Stimulated activated CD4-positive, alpha-beta T cell treated with anti-CD3 and anti-CD28 coated beads, Interleukin-15, amount 100 ng/mL, for 1 hour (primary cell): ENCODE measurements around the gene L3MBTL1.
"Not testable (repeated sequence)": the region's sequence is repeated elsewhere in the genome, so short reads cannot be mapped to it uniquely, and the experiment has no call there.

ENCODE experiments used
- DNase-seq, 2 donors: peaks; one replicate each; pipeline ENCODE4 v3.0.0-alpha.2; 2020; ENCODE audit warnings: low read depth in 1 of 2, low spot score in 1 of 2

L3MBTL1 gene

GRCh38 chr20:43502021-43502420 lies 5.5 kb upstream of the L3MBTL1 start:
- DNase-seq = not testable (repeated sequence)

- DNase-seq = no peak
Measured at GRCh38 chr20:43506238-43506637, 1.3 kb upstream of the L3MBTL1 start.

- no peak for DNase-seq
Measured at GRCh38 chr20:43508106-43508505, 609 bp downstream of the L3MBTL1 start.

- no peak for DNase-seq
Measured at GRCh38 chr20:43508604-43509040, 1.1 kb downstream of the L3MBTL1 start.

- no peak for DNase-seq
Measured at GRCh38 chr20:43511879-43512278, 4.4 kb downstream of the L3MBTL1 start.

- DNase-seq = no peak
Measured at GRCh38 chr20:43513372-43513930, 6.0 kb downstream of the L3MBTL1 start.

GRCh38 chr20:43513931-43514647 lies 6.6 kb downstream of the L3MBTL1 start:
- peak; percentile 73 to 80 for DNase-seq

GRCh38 chr20:43514648-43514999 lies 7.1 kb downstream of the L3MBTL1 start:
- DNase-seq = peak in 1 of 2 donors; percentile 3

GRCh38 chr20:43515628-43516027 lies 8.1 kb downstream of the L3MBTL1 start:
- DNase-seq = no peak

GRCh38 chr20:43516251-43516824 lies 8.8 kb downstream of the L3MBTL1 start:
- DNase-seq = no peak

- no peak for DNase-seq
Measured at GRCh38 chr20:43520074-43520630, 12.7 kb downstream of the L3MBTL1 start.

GRCh38 chr20:43525021-43525420 lies 17.5 kb downstream of the L3MBTL1 start:
- DNase-seq = no peak

GRCh38 chr20:43528258-43528875 lies 20.9 kb downstream of the L3MBTL1 start:
- no peak for DNase-seq

- DNase-seq = no peak
Measured at GRCh38 chr20:43529051-43529450, 21.6 kb downstream of the L3MBTL1 start.

GRCh38 chr20:43529457-43530153 lies 22.1 kb downstream of the L3MBTL1 start:
- no peak for DNase-seq

- no peak for DNase-seq
Measured at GRCh38 chr20:43530321-43531090, 23.0 kb downstream of the L3MBTL1 start.

- no peak for DNase-seq
Measured at GRCh38 chr20:43531091-43531443, 23.6 kb downstream of the L3MBTL1 start.

GRCh38 chr20:43532416-43533055 lies 25.0 kb downstream of the L3MBTL1 start:
- no peak for DNase-seq

- no peak for DNase-seq
Measured at GRCh38 chr20:43533060-43533459, 25.6 kb downstream of the L3MBTL1 start.

- DNase-seq = no peak
Measured at GRCh38 chr20:43534016-43534415, 26.5 kb downstream of the L3MBTL1 start.
